Osteocyte (in vitro differentiated cells): ENCODE data around the gene FUT2. TPM values are rescaled to one million over a fixed set of nuclear protein-coding genes. Genes with fewer than 3 reads are reported as not detected.

Experiments
- DNase-seq: peaks from one replicate; pipeline ENCODE4 v3.0.0; 2021; ENCODE audit warnings: mixed read lengths; ENCODE audit not compliant: unreplicated experiment; ENCODE audit errors: extremely low spot score
- H3K27ac Mint-ChIP-seq: one replicate; pipeline ENCODE4 v1.8.0; 2021; ENCODE audit warnings: mild to moderate bottlenecking, mixed read lengths; ENCODE audit not compliant: unreplicated experiment
- H3K27me3 Mint-ChIP-seq: one replicate; pipeline ENCODE4 v1.8.0; 2021; ENCODE audit warnings: mixed read lengths; ENCODE audit not compliant: unreplicated experiment
- H3K36me3 Mint-ChIP-seq: one replicate; pipeline ENCODE4 v1.8.0; 2021; ENCODE audit warnings: mixed read lengths; ENCODE audit not compliant: unreplicated experiment
- H3K4me1 Mint-ChIP-seq: one replicate; pipeline ENCODE4 v1.8.0; 2021; ENCODE audit warnings: mixed read lengths; ENCODE audit not compliant: unreplicated experiment
- H3K4me3 Mint-ChIP-seq: one replicate; pipeline ENCODE4 v1.8.0; 2021; ENCODE audit warnings: mild to moderate bottlenecking, moderate library complexity, mixed read lengths; ENCODE audit not compliant: unreplicated experiment
- H3K9me3 Mint-ChIP-seq: one replicate; pipeline ENCODE4 v1.8.0; 2021; ENCODE audit warnings: mixed read lengths; ENCODE audit not compliant: unreplicated experiment
- CTCF ChIP-seq: fragments of 200-600 bp; sonication (generic); IDR thresholded peaks from 2 replicates; pipeline ENCODE4 v1.5.0; 2021; ENCODE audit warnings: antibody characterized with exemption, mild to moderate bottlenecking, moderate library complexity
- total RNA-seq: library from RNA; stranded (reverse); gene quantifications from 2 replicates; pipeline ENCODE4 v1.2.1, GENCODE V29; 2021

FUT2 gene
- total RNA-seq, 1 donor from 2014 or later = not detected

GRCh38 chr19:48742096-48742495 lies 46.3 kb downstream of the FUT2 start:
- no peak overlapping the region for H3K4me3 Mint-ChIP-seq
- peaks cover 6% of the 10 kb centered on the region for H3K4me1 Mint-ChIP-seq
- no peaks in the 10 kb centered on the region for H3K9me3 Mint-ChIP-seq
- DNase-seq = no peak
- TF ChIP-seq CTCF = no peak
- H3K27me3 Mint-ChIP-seq = no peaks in the 10 kb centered on the region
- H3K36me3 Mint-ChIP-seq = no peaks in the 10 kb centered on the region
- no peak overlapping the region for H3K27ac Mint-ChIP-seq

GRCh38 chr19:48745208-48745995 lies 49.6 kb downstream of the FUT2 start:
- Mint-ChIP-seq H3K4me3 (no peak overlapping the region), H3K27ac (no peak overlapping the region), H3K36me3 (no peaks in the 10 kb centered on the region), H3K9me3 (no peaks in the 10 kb centered on the region), H3K27me3 (no peaks in the 10 kb centered on the region), H3K4me1 (peaks cover 4% of the 10 kb centered on the region)
- TF ChIP-seq CTCF = no peak
- DNase-seq = no peak

- H3K27me3 Mint-ChIP-seq = peaks cover 1% of the 10 kb centered on the region
- no peak for DNase-seq
- no peak for TF ChIP-seq CTCF
- H3K36me3 Mint-ChIP-seq = no peaks in the 10 kb centered on the region
- peaks cover 5% of the 10 kb centered on the region for H3K4me1 Mint-ChIP-seq
- no peak overlapping the region for H3K27ac Mint-ChIP-seq
- no peak overlapping the region for H3K4me3 Mint-ChIP-seq
- H3K9me3 Mint-ChIP-seq = no peaks in the 10 kb centered on the region
These were observed 50.3 kb downstream of the FUT2 start for GRCh38 chr19:48746110-48746509.

GRCh38 chr19:48746738-48747575 lies 51.2 kb downstream of the FUT2 start, which contains the start of gene IZUMO1:
Gene IZUMO1 (minus strand): TSS chr19:48746909. CDS start chr19:48745859, 1,050 bp downstream.
- peaks cover 7% of the 10 kb centered on the region for H3K4me1 Mint-ChIP-seq
- peaks cover 4% of the 10 kb centered on the region for H3K27me3 Mint-ChIP-seq
- H3K36me3 Mint-ChIP-seq = no peaks in the 10 kb centered on the region
- no peak for TF ChIP-seq CTCF
- peak within 1 kb of the TSS; percentile 69 for H3K27ac Mint-ChIP-seq
- no peaks in the 10 kb centered on the region for H3K9me3 Mint-ChIP-seq
- DNase-seq = peak; percentile 92
- peak within 1 kb of the TSS; percentile 69 for H3K4me3 Mint-ChIP-seq
